Measurements from ENCODE around the gene EFL1.

The EFL1 gene

DNA sequence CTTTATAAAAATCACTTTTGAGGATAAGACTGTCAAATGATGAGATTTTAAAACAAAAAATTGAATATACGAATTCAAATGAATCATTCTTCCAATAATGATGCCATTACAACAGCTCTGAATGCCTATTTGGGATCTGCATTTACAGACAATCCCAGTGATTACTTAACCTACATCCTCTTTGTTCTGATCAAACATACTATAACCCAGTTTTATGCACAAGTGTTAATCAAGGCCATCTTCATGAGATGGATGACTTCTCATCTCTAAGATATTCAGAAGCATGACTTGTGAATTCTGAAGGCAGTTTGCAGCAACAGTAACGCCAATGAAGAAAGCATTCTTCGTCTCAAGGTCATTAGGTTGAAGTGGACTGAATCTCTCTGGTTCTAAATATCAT is 126.4 kb downstream of the EFL1 start:
- no peak overlapping the region for H3K4me3 ChIP-seq (ENCODE audit: low read depth, low read length)
- DNase-seq (ENCODE audit: low read depth), result no peak
- TF ChIP-seq CTCF (conservative IDR thresholded peaks at IDR 0.05; ENCODE audit: low read depth, low read length), result no peak

DNA sequence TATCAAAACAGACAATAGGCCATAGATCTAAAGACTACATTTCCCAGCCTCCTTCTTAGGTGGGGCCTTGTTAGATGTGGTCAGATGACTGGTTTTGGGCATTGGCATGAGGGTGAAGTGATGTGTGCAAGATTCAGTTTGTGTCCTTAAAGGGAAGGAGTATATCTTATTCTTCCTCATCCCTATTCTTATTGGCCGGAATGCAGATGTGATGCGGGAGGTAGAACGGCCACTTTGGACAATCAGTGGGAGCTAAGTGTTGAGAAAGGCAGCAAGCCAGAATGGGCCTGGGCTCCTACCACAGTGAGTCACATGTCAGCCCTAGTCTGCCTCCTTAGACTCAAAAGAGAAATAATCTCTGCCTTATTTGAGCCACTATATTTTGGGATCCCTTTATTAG is 126.9 kb downstream of the EFL1 start:
- TF ChIP-seq CTCF (conservative IDR thresholded peaks at IDR 0.05; ENCODE audit: low read depth, low read length), result no peak
- DNase-seq (ENCODE audit: low read depth), result peak; percentile 64
- no peak overlapping the region for H3K4me3 ChIP-seq (ENCODE audit: low read depth, low read length)

DNA sequence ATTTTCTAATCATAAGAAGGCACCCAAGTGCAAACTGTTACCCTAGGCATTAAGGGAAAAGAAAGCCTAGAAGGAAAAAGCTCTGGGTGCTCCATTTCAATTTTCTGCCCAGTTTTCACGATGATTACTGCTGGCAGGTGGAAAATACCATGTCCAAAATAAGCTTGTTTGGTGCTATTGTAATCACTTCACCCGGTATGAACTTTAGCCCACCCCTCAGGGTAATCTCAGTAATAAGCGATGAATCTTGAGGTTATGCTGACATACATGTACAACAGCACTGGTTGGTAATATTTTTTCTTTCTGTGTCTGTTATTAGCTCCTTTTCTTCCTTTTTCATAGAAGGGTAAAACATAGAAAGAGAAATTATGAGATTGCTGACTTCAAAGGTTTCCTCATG is 128.1 kb downstream of the EFL1 start:
- DNase-seq (ENCODE audit: low read depth), result no peak
- H3K4me3 ChIP-seq (ENCODE audit: low read depth, low read length), result no peak overlapping the region

GRCh38 chr15:82133251-82133650 is 129.3 kb downstream of the EFL1 start:
- TF ChIP-seq CTCF (conservative IDR thresholded peaks at IDR 0.05; ENCODE audit: low read depth, low read length), result no peak
- no peak for DNase-seq (ENCODE audit: low read depth)
- no peak overlapping the region for H3K4me3 ChIP-seq (ENCODE audit: low read depth, low read length)

More for the DNA sequence above, 128.1 kb downstream of the EFL1 start:
- no peak for TF ChIP-seq CTCF (conservative IDR thresholded peaks at IDR 0.05; ENCODE audit: low read depth, low read length)

GRCh38 chr15:82132742-82133141 is 129.8 kb downstream of the EFL1 start:
- no peak for TF ChIP-seq CTCF (conservative IDR thresholded peaks at IDR 0.05; ENCODE audit: low read depth, low read length)
- DNase-seq (ENCODE audit: low read depth), result peak; percentile 73

GRCh38 chr15:82132096-82132495 is 130.4 kb downstream of the EFL1 start:
- TF ChIP-seq CTCF (conservative IDR thresholded peaks at IDR 0.05; ENCODE audit: low read depth, low read length), result no peak
- no peak overlapping the region for H3K4me3 ChIP-seq (ENCODE audit: low read depth, low read length)
- no peak for DNase-seq (ENCODE audit: low read depth)

More at GRCh38 chr15:82132742-82133141, 129.8 kb downstream of the EFL1 start:
- H3K4me3 ChIP-seq (ENCODE audit: low read depth, low read length), result no peak overlapping the region

DNA sequence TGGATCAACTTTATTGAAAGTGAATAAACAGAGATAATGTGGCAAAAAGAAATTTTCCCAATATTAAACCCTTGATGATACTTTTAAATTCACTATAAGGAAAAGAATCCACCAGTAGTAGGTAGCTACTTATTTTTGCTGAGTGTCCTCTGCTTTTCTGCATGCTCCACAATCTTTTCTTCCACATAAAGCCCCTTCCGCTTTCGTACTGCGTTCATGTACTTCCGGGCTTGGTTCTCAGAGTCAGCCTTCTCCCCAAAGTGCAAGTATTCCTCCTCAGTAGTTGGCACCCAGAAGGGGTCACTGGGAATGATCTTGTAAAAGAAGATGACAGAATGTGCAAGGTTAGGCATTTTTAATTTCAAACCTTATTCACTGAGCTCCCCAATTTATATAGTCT is 132.3 kb downstream of the EFL1 start:
- H3K4me3 ChIP-seq (ENCODE audit: low read depth, low read length), result no peak overlapping the region
- TF ChIP-seq CTCF (conservative IDR thresholded peaks at IDR 0.05; ENCODE audit: low read depth, low read length), result no peak
- DNase-seq (ENCODE audit: low read depth), result no peak

All from choroid plexus epithelial cell (primary cell).